Measurements from ENCODE around the gene UGGT1.

The UGGT1 gene

DNA sequence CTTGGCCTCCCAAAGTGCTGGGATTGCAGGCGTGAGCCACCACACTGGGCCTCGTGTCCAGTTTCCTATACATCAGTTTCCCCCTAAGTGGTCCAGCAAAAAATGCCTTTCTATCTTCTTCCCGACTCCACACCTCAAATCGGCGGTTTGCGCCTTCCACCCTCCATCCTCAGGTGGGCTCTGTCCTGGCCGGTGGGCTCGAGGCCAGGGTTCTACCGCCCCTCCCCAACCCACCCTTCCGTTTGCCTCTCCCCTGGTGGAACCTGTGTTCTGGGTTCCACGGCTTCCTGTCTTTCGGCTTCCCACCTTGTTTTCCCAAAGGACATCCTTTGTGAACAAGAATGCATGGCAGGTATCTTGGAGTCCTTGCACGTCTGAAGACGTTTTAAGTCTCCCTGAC, 123.3 kb downstream of the UGGT1 start:
- Histone ChIP-seq H3K4me3 (ENCODE audit: insufficient read depth, low read length, poor library complexity, severe bottlenecking) (no peak overlapping the region), H4K20me1 (ENCODE audit: low read depth, low read length) (no peaks in the 10 kb centered on the region), H3K9me3 (ENCODE audit: insufficient read depth, low read length) (no peaks in the 10 kb centered on the region), H3K27me3 (ENCODE audit: low read length) (peaks cover 3% of the 10 kb centered on the region; the same call in 1 of the 2 replicates), H3K79me2 (ENCODE audit: insufficient read depth, low read length) (no peaks in the 10 kb centered on the region), H3K9ac (ENCODE audit: low read length) (no peak overlapping the region), H2AFZ (ENCODE audit: low read depth, low read length, severe bottlenecking) (no peak overlapping the region), H3K36me3 (ENCODE audit: low read length) (no peaks in the 10 kb centered on the region), H3K9me2 (replicated peaks; ENCODE audit: insufficient read depth, low read length) (no peaks in the 10 kb centered on the region), H3K4me2 (ENCODE audit: low read depth, low read length, poor library complexity, severe bottlenecking) (no peak overlapping the region), H3K27ac (ENCODE audit: low read depth, low read length) (no peak overlapping the region), H3F3A (ENCODE audit: insufficient read depth) (no peaks in the 10 kb centered on the region)
- TF ChIP-seq, protein P1, sequence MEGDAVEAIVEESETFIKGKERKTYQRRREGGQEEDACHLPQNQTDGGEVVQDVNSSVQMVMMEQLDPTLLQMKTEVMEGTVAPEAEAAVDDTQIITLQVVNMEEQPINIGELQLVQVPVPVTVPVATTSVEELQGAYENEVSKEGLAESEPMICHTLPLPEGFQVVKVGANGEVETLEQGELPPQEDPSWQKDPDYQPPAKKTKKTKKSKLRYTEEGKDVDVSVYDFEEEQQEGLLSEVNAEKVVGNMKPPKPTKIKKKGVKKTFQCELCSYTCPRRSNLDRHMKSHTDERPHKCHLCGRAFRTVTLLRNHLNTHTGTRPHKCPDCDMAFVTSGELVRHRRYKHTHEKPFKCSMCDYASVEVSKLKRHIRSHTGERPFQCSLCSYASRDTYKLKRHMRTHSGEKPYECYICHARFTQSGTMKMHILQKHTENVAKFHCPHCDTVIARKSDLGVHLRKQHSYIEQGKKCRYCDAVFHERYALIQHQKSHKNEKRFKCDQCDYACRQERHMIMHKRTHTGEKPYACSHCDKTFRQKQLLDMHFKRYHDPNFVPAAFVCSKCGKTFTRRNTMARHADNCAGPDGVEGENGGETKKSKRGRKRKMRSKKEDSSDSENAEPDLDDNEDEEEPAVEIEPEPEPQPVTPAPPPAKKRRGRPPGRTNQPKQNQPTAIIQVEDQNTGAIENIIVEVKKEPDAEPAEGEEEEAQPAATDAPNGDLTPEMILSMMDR (IDR thresholded peaks at IDR 0.05; ENCODE audit: insufficient read depth, low read length, poor library complexity, severe bottlenecking): no peak
- TF ChIP-seq EZH2phosphoT487 (conservative IDR thresholded peaks at IDR 0.05; ENCODE audit: low read length): no peak

DNA sequence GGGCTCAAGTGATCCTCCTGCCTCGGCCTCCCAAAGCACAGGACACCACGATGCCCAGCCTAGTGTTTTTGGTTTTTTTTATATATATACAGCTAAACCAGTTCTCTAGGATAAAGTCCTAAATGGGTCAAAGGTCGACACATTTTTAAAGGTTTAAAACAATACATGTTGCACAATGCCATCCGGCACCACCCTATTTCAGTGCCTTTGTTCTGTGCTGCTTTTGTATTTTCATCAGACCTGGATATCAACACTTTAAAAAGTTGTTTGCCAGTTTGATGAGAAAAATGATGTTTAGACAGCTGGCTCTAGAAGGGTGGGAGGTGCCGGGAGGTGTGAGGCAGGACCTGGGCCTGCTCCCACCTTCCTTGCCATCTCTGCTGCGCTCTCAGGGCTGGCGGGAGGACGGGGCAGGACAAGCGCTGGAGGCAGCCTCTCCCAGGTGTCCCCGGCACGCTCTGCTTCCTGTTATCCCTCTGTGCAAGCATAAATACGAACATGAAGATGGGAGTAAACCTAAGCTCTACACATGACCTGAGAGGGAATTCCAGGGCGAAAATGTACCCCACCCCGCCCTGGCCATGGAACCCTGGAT, 124.0 kb downstream of the UGGT1 start:
- Histone ChIP-seq H3K27ac (ENCODE audit: low read depth, low read length) (no peak overlapping the region), H3K4me3 (ENCODE audit: insufficient read depth, low read length, poor library complexity, severe bottlenecking) (no peak overlapping the region), H3K36me3 (ENCODE audit: low read length) (no peaks in the 10 kb centered on the region), H3F3A (ENCODE audit: insufficient read depth) (no peaks in the 10 kb centered on the region), H4K20me1 (ENCODE audit: low read depth, low read length) (no peaks in the 10 kb centered on the region), H3K9ac (ENCODE audit: low read length) (no peak overlapping the region), H3K9me3 (ENCODE audit: insufficient read depth, low read length) (no peaks in the 10 kb centered on the region), H2AFZ (ENCODE audit: low read depth, low read length, severe bottlenecking) (no peak overlapping the region), H3K9me2 (replicated peaks; ENCODE audit: insufficient read depth, low read length) (no peaks in the 10 kb centered on the region), H3K4me2 (ENCODE audit: low read depth, low read length, poor library complexity, severe bottlenecking) (no peak overlapping the region), H3K79me2 (ENCODE audit: insufficient read depth, low read length) (no peaks in the 10 kb centered on the region), H3K27me3 (ENCODE audit: low read length) (peaks cover 2% of the 10 kb centered on the region; the same call in 1 of the 2 replicates)
- no peak for TF ChIP-seq EZH2phosphoT487 (conservative IDR thresholded peaks at IDR 0.05; ENCODE audit: low read length)
- TF ChIP-seq, protein P1 (IDR thresholded peaks at IDR 0.05; ENCODE audit: insufficient read depth, low read length, poor library complexity, severe bottlenecking): no peak

DNA sequence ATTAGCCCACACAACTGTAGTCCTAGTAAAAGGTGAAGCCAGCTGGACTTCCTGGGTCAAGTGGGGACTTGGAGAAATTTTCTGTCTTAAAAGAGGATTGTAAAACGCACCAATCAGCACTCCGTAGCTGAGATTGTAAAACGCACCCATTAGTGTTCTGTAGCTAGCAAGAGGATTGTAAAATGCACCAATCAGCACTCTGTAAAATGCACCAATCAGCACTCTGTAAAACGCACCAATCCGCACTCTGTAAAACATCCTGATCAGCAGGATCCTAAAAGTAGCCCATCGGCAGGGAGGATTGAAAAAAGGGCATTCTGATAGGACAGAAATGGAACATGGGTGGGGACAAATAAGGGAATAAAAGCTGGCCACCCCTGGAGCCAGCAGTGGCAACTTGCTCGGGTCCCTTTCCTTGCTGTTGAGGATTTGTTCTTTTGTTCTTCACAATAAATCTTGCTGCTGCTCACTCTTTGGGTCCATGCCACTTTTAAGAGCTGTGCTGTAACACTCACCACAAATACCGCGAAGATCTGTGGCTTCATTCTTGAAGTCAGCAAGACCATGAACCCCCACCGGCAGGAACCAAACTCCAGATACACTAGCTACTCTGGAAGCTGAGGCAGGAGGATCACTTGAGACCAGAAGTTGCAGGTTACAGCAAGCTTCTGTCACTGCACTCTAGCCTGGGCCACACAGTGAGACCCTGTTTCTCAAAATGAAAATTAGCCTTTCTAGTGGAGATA, 125.1 kb downstream of the UGGT1 start:
- no peaks in the 10 kb centered on the region for H3K79me2 ChIP-seq (ENCODE audit: insufficient read depth, low read length)
- no peak overlapping the region for H2AFZ ChIP-seq (ENCODE audit: low read depth, low read length, severe bottlenecking)
- TF ChIP-seq EZH2phosphoT487 (conservative IDR thresholded peaks at IDR 0.05; ENCODE audit: low read length): no peak
- TF ChIP-seq, protein P1 (IDR thresholded peaks at IDR 0.05; ENCODE audit: insufficient read depth, low read length, poor library complexity, severe bottlenecking): no peak
- H3K9ac ChIP-seq (ENCODE audit: low read length): no peak overlapping the region
- H3K9me2 ChIP-seq (replicated peaks; ENCODE audit: insufficient read depth, low read length): no peaks in the 10 kb centered on the region
- H3K4me3 ChIP-seq (ENCODE audit: insufficient read depth, low read length, poor library complexity, severe bottlenecking): no peak overlapping the region
- H3K36me3 ChIP-seq (ENCODE audit: low read length): no peaks in the 10 kb centered on the region
- no peaks in the 10 kb centered on the region for H4K20me1 ChIP-seq (ENCODE audit: low read depth, low read length)
- H3K27me3 ChIP-seq (ENCODE audit: low read length): no peaks in the 10 kb centered on the region
- H3K9me3 ChIP-seq (ENCODE audit: insufficient read depth, low read length): no peaks in the 10 kb centered on the region
- H3K27ac ChIP-seq (ENCODE audit: low read depth, low read length): no peak overlapping the region
- no peak overlapping the region for H3K4me2 ChIP-seq (ENCODE audit: low read depth, low read length, poor library complexity, severe bottlenecking)
- no peaks in the 10 kb centered on the region for H3F3A ChIP-seq (ENCODE audit: insufficient read depth)

All from SU-DHL-6 (cell line).